ENCODE measurements around the gene SLC6A7.
"Not testable (repeated sequence)": the region's sequence is repeated elsewhere in the genome, so short reads cannot be mapped to it uniquely, and the experiment has no call there.

The SLC6A7 gene

GRCh38 chr5:150245111-150245789, 55.4 kb downstream of the SLC6A7 start:
- peak; percentile 31 for DNase-seq

GRCh38 chr5:150245808-150246207, 55.9 kb downstream of the SLC6A7 start:
- no peak for DNase-seq

- DNase-seq: no peak
Measured at GRCh38 chr5:150246429-150246828, 56.6 kb downstream of the SLC6A7 start.

GRCh38 chr5:150246835-150247234, 57.0 kb downstream of the SLC6A7 start:
- DNase-seq: no peak

GRCh38 chr5:150247726-150248125, 57.9 kb downstream of the SLC6A7 start:
- DNase-seq: no peak

GRCh38 chr5:150248493-150248892, 58.6 kb downstream of the SLC6A7 start:
- DNase-seq: not testable (repeated sequence)

- no peak for DNase-seq
Measured at GRCh38 chr5:150248946-150249345, 59.1 kb downstream of the SLC6A7 start.

- no peak for DNase-seq
Measured at GRCh38 chr5:150249744-150250143, 59.9 kb downstream of the SLC6A7 start.

GRCh38 chr5:150251504-150251903, 61.6 kb downstream of the SLC6A7 start:
- DNase-seq: no peak

GRCh38 chr5:150252489-150252888, 62.6 kb downstream of the SLC6A7 start:
- no peak for DNase-seq

GRCh38 chr5:150253416-150254208, 63.8 kb downstream of the SLC6A7 start:
- no peak for DNase-seq

GRCh38 chr5:150254363-150254762, 64.5 kb downstream of the SLC6A7 start:
- DNase-seq: no peak

- DNase-seq: no peak
Measured at GRCh38 chr5:150254774-150255173, 64.9 kb downstream of the SLC6A7 start.

- DNase-seq: no peak
Measured at GRCh38 chr5:150255659-150256409, 66.0 kb downstream of the SLC6A7 start.

GRCh38 chr5:150256410-150257064, 66.7 kb downstream of the SLC6A7 start:
- no peak for DNase-seq

GRCh38 chr5:150257424-150257823, 67.6 kb downstream of the SLC6A7 start:
- DNase-seq: no peak

GRCh38 chr5:150258130-150258529, 68.3 kb downstream of the SLC6A7 start:
- DNase-seq: no peak
